A172 (cell line): ENCODE results near the gene PGBD5. TPM values are rescaled to one million over a fixed set of nuclear protein-coding genes. Genes with fewer than 3 reads are reported as not detected.
"Not testable (repeated sequence)": the region's sequence is repeated elsewhere in the genome, so short reads cannot be mapped to it uniquely, and the experiment has no call there.

Experiments used
- DNase-seq: peaks from one replicate; pipeline ENCODE4 v3.0.0-alpha.2; 2015; ENCODE audit warnings: low spot score
- total RNA-seq: library from RNA; depleted of rRNA; stranded (reverse); fragments of >200 nt; shearing (Covaris generic); gene quantifications from 2 replicates; pipeline ENCODE4 v1.2.3, GENCODE V29; 2014; rRNA removed

Gene PGBD5
- 2.2 and 2.5 TPM in 2 replicates for total RNA-seq

GRCh38 chr1:230426246-230427093, at the start of gene PGBD5:
Gene PGBD5, minus strand, starts transcription at chr1:230426332. Its CDS starts 404 bp downstream, at chr1:230425928.
- peak; percentile 54 for DNase-seq

- not testable (repeated sequence) for DNase-seq
These were observed 48.8 kb upstream of the PGBD5 start for GRCh38 chr1:230474924-230475323.

- not testable (repeated sequence) for DNase-seq
These were observed 44.6 kb upstream of the PGBD5 start for GRCh38 chr1:230470750-230471149.

GRCh38 chr1:230469271-230469670, 43.1 kb upstream of the PGBD5 start:
- no peak for DNase-seq

GRCh38 chr1:230465691-230466090, 39.6 kb upstream of the PGBD5 start:
- DNase-seq = no peak

- DNase-seq = no peak
These were observed 38.5 kb upstream of the PGBD5 start for GRCh38 chr1:230464671-230465070.

- DNase-seq = no peak
These were observed 37.6 kb upstream of the PGBD5 start for GRCh38 chr1:230463760-230464159.

- no peak for DNase-seq
These were observed 37.2 kb upstream of the PGBD5 start for GRCh38 chr1:230463326-230463725.

- peak; percentile 59 for DNase-seq
These were observed 33.3 kb upstream of the PGBD5 start for GRCh38 chr1:230459465-230459864.

GRCh38 chr1:230458509-230458908, 32.4 kb upstream of the PGBD5 start:
- DNase-seq = peak; percentile 37

GRCh38 chr1:230456478-230456877, 30.3 kb upstream of the PGBD5 start:
- DNase-seq = no peak

GRCh38 chr1:230455291-230455690, 29.2 kb upstream of the PGBD5 start:
- no peak for DNase-seq

GRCh38 chr1:230453377-230453776, 27.2 kb upstream of the PGBD5 start:
- no peak for DNase-seq

GRCh38 chr1:230441183-230442029, 15.3 kb upstream of the PGBD5 start:
- DNase-seq = no peak

- DNase-seq = no peak
These were observed 9.0 kb upstream of the PGBD5 start for GRCh38 chr1:230435108-230435507.

GRCh38 chr1:230431527-230431926, 5.4 kb upstream of the PGBD5 start:
- peak; percentile 19 for DNase-seq

- DNase-seq = no peak
These were observed 4.4 kb upstream of the PGBD5 start for GRCh38 chr1:230430499-230430898.

- no peak for DNase-seq
These were observed 3.1 kb upstream of the PGBD5 start for GRCh38 chr1:230429067-230429735.

GRCh38 chr1:230427981-230428380, 1.8 kb upstream of the PGBD5 start:
- DNase-seq = no peak

GRCh38 chr1:230427094-230427876, 1.2 kb upstream of the PGBD5 start:
- no peak for DNase-seq
